ENCODE results near the gene ZNF652.
A peak's percentile ranks its signal among the peaks of the same experiment; 100 is the strongest.
"Not testable (repeated sequence)": the region's sequence is repeated elsewhere in the genome, so short reads cannot be mapped to it uniquely, and the experiment has no call there.

The ZNF652 gene

DNA sequence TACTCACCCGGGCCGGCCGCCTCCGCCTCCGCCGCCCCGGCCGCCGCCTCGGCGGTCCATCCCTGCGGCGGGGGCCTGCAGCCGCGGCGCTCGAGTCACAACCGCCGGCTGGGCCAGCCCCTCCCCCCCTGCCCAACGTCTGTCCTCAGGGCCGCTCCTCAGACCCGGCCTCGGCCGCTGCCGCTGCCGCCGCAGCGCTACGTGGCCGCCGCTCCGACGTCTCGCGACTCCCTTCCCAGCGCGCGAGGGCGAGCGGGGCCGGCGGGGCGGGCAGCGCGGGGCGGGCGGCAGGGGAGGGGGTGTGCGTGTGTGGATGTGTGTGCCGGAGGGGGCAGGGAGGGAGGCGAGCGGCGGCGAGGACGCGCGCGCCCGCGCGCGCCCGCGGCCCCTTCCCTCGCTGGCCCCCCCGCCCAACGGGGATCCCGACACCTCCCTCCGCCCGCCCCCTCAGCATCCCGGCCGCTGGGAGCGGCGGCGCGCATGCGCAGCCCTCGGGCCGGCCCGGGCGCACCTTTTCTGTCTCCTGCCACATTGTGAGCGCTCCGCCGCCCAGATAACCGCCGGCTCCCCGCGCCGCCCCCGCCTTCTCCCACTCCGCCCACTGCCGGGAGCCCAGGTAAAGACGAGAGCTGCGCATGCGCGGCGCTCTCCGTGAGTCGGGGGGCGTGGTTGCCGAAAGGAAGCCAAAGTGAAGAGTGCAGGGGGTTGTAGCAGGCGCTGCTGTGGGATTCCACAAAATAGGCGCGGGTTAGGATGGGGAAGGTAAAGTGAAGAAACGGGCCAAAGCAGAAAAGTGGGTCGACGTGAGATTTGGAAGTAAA, at the start of gene ZNF652:
ZNF652 (minus strand) TSS at position 349 of the 821 bp plus-strand sequence. CDS start 44,525 bp downstream, outside the sequence.
- DNase-seq (ENCODE audit: low read depth in 2 of 2): peak; percentile 80 to 81

DNA sequence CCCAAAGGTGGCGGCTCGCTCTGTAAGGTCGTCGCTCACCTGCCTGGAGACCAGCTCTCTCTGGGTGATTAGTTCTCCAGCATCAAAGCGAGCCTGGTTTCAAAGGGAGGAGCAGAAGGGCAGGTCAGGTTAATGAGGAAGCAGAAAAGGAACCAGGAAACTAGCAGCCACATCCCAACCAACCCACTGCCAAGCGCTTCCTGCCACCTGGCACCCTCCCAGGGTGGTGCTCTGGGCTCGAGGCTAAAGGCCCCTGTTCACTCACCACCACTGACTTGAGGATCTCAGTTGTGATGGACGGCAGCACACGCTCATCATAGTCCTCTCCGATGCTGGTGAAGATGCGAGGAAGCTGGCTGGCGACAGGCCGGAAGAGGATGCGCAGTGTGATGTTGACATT, 47.0 kb upstream of the ZNF652 start:
- no peak for DNase-seq (ENCODE audit: low read depth in 2 of 2)

DNA sequence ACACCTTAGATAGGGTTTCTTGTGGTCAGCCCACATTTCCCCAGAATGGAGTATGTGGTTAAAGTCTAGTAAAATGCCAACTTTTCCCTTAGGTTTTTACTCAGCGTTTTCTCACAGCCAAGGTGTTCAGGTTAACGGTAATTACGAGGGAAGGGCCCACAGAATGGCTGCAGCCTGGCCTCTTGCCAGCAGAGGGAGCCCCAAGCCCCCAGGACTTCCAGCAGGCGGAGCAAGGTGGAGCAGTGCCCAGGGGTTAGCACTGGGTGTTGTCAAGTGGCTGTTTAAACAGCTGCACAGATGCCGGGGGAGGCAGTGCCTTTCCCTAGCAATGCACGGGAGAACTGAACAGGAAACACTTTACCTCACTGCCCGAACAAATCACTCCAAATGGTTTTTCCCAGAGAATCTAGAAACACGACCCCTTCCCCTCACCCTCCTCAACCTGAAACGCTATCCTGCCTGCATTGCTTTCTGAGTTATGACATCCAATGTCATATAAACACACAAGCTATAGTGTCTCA, 46.0 kb upstream of the ZNF652 start:
- peak; percentile 75 to 82 for DNase-seq (ENCODE audit: low read depth in 2 of 2)

DNA sequence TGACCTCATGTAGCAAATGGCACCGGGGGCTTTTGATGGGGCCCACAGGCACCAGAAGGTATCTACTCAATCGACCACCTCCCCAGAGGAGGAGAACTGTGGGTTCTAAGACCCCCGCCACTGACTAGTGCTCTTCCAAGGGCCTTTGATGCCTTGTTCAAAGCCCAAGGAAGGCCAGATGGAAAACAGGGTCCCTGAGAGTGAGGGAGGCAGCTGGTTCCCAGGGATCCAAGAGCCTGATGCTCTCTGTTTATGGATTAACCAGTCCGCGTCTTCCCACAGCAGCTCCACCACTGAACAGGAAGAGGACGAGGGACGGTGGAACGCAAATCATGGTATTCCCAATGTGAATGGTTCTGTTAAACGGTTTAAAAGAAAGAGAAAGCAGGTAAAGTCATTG, 45.0 kb upstream of the ZNF652 start:
- no peak for DNase-seq (ENCODE audit: low read depth in 2 of 2)

DNA sequence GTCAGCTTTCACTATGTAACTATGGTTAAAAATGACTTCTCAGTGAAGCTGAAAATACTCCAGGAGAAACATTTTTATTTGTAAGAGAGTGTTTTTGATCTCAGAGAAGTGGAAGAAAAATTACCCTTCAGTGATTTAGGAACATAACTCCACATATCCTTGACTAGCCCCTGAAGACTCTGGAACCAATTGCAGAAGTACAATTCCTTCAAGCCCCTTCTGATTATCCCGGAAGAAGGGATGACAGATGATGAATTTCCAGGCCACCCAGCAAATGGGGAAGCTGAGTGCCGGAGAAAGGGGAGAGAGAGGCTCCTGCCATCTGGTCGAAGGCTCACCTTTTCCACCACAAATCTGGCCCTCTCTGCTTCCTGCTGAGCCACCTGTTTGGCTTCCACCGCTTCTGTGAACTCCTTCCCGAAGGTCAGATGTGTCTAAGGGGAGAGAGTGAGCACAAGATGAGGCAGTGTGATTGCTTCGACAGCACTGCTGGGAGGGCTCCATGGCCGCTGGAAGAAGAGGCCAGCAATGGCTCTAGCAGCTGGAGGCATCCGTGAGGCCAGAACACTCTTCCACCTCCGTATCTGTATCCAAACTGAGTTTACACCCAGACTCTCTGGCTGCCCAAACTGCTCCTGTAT, 44.5 kb upstream of the ZNF652 start:
- DNase-seq (ENCODE audit: low read depth in 2 of 2): no peak

GRCh38 chr17:49404906-49405305, 42.9 kb upstream of the ZNF652 start:
- no peak for DNase-seq (ENCODE audit: low read depth in 2 of 2)

GRCh38 chr17:49404361-49404760, 42.3 kb upstream of the ZNF652 start:
- no peak for DNase-seq (ENCODE audit: low read depth in 2 of 2)

DNA sequence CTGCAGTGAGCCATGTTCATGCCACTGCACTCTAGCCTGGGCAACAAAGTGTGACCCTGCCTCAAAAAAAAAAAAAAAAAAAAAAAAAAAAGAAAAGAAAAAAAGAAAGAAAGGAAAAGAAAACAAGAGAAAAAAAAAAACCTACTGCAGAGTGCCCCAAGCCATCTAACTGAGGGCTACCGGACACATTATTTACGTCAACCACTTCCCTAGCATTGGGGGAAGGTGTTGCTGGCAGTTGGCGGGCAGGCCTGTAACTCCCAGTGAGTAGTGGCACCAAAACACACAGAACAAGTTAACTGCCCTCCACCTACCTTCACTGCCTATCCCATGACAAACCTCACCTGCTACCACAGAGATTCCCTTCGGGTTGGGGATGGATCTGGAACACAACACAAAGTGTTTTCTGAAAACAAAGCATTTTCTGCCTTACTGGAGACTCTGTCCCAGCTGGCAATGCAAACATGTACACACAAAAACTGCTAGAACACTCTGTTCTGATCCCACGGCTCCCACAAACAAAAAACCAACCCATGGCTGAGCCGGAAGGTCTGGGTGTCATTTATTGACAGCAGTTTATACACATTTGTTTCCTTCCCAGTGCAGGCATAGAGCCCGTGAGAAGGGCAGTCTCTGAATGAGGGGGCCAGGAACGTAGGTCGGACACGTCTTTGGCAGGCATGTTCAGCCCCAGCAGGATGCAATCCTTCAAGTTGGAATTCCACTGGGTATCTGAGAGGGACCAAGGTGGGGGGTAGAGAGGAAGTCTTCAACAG, 41.7 kb upstream of the ZNF652 start:
- DNase-seq (ENCODE audit: low read depth in 2 of 2): no peak

DNA sequence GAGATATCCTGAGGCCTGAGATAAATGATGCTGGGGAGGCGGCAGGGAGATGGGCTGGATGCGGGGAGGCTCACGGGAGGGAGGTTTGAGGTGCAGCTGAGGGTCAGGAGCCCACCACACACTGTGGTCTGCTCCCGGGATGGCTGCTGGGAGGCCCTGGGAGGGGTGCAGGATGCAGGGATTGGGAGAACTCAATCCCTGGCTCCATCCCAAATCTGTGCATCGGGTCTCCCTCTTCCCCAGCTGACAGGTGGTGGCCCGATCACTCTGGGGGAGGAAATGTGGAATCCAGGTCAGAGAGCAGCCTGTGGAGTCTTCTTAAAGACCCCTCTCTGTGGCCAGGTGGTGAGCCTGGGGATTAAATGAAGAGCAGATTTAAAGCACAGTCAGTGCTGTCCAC, 40.7 kb upstream of the ZNF652 start:
- DNase-seq (ENCODE audit: low read depth in 2 of 2): no peak

DNA sequence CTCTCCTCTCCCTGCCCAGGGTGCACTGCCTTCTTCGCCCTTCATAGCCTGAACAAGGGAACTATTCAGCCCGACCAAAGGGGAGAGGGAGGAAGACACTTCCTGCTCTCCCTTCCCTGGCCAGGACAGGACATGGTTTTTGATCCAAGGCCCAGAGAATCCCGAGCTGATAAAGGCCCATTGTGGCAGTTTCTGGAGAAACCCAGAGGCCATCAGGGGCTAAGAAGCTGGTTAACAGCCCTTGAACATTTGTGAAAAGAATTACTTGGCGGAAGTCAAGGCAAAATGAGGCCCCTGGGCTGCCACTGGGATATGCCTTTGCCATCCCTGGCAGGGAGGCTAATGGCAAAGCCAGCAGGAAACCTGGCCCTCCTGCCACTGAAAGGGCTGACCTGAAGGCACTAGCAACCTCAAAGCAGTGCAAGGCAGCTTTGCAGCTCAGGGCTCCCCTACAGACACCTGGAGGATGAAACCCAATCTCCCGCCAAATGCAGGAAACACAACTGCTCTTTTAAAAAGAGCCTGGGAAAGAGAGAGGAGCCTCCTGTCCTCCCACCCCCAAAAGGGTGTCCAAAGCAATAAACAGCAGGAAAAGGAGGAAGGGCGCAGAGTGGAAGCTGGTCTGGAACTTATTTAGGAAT, 40.0 kb upstream of the ZNF652 start:
- DNase-seq (ENCODE audit: low read depth in 2 of 2): no peak

DNA sequence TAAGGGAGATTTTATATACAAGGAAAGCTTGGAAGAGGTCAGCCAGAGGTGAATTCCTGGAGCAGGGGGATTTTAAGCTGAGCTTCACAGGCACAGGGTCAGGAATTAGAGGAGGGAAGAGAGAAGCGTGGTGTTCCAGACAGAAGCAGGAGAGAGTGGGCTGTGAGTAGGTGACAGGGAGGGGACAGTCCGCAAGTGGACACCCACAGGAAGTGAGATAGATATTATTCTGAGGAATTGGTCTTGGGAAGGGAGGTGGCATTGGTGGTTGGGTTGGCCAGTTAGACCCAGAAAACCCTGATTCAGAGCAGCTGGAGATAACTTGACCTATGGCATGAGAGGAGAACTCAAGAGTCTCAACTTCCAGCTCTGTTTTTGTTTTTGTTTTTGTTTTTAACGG, 37.9 kb upstream of the ZNF652 start:
- DNase-seq (ENCODE audit: low read depth in 2 of 2): no peak

DNA sequence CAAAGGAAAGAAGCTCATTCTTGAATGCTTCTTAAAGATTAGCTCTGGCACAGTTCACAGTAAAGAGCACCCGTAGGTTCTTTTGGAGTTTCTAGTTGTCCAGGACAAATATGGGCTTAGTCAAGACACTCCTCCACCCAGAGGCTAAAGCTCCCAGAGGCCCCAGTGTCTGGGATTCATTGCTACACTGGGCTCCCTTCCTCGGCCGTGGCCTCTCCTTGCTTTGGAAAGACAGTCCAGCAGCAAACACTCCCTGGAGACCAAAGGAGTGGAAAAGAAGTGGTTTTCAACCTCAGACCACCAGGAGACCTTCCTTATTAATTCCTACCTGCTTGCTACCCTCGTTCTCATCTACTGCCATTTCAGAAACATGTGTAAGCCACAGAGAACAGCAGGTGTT, 35.5 kb upstream of the ZNF652 start:
- no peak for DNase-seq (ENCODE audit: low read depth in 2 of 2)

- no peak for DNase-seq (ENCODE audit: low read depth in 2 of 2)
These were observed 31.6 kb upstream of the ZNF652 start for GRCh38 chr17:49393491-49394255.

DNA sequence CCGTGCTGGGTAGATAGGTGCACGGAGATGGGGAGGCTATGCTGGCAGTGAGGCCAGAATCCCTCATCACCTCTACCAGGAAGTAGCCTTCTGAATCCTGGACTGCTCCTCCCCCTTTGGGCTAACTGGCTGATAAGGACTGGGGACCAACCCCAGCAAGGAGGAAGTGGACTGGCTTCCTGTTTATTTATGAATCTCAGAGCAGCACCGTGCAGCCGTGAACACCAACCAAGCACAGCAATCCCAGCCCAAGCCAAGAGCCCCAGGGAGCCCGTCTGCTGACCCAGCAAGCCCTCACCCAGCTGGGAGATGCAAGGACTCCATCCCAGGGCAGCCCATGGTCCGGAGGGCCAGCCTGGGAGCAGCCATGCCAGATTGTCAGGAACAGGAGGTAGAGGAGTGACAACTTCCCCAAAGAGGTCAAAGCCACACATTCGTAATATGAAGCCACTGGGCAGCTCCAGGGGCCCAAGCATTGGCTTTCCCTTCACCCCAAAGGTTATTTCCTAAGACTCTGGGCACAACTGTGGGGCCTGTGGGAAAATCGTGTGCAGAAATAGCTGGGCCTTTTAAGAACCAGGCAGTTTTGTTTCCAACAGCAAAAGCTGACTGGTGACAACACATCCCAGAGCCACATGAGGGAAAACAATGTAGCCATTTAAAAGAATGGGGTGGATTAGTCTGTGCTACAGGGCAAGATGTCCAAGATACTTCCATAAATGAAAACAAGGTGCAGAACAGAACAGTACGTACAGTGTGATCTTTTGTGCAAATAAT, 28.7 kb upstream of the ZNF652 start:
- DNase-seq (ENCODE audit: low read depth in 2 of 2): no peak

DNA sequence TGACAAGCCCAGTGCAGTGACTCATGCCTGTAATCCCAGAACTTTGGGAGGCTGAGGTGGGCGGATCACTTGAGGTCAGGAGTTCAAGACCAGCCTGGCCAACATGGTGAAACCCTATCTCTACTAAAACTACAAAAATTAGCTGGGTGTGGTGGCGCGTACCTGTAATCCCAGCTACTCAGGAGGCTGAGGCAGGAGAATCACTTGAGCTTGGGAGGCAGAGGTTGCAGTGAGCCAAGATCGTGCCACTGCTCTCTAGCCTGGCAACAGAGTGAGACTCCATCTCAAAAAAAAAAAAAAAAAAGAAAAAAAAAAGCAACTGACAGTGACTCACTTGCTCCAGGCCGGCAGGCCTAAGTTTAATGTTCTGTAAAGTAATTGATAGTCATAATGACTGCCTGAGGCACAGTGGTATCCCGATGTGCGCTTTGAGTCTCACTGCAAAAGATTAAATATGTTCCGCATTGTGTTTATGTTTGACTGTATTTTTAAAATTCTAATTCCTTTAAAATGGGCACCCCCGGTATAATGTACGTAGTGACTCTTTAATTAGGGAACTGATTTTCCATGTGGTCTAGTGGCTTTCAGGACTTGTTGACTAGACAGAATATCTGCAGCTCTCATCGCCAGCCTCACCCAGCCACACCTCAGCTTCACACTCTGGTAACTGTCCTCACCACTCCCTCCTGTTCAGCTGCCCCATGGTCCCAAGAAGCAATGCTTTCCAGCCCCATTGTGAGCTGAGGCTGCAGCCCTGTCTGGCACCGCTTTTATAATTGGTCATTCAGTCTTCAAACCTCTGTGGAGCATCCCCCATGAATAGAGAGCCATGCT, 27.7 kb upstream of the ZNF652 start:
- not testable (repeated sequence) for DNase-seq (ENCODE audit: low read depth in 2 of 2)

DNA sequence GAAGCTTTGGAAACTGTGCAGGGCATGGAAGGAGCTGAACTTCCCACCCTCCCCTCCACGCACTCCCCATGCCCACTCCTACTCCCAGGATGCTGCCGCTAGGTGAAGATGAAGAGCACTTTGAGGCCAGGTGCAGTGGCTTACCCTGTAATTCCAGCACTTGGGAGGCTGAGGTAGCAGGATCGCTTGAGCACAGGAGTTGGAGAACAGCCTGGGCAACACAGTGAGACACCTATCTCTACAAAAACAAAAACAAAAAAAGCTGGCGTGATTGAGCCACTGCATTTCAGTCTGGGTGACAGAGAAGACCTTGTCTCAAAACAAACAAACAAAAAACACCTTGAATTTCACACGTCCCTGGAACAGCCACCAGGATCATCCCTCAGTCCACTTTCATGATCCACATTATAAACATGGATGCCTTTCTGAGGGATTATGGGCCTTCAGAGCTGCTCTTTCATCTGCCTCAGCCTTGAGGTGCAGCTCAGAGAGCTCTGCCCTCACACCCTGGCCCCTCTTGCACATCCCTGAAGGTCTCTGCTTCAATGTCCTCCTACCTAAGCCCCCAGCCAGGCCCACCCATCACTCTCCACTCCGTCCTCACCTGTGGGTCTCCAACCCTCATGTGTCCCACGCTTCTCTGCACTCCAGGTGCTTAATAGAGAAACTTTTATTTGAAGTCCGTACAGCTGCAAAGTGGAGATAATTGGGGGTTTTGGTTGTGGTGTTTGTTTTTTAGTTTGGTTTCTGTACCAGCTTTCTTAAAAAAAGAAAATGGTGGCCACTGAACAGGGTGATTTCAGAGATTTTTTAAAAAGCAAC, 26.9 kb upstream of the ZNF652 start:
- DNase-seq (ENCODE audit: low read depth in 2 of 2): no peak

DNA sequence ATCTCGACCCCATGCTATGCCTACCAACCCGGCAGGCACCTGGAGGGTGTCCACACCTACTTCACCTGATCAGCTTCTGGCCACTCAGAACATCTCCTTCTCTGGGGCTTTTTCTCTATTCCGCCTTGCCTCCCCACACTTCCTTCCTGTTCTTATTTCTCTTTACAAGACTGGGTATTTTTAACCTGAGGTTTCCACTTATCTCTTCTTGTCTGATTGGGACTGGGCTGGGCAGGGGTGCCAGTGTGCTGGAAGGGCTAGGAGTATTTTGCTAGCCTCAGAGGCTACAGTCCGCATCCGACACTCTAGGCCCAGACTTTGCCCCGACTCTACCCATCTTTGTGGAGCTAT, 26.2 kb upstream of the ZNF652 start:
- no peak for DNase-seq (ENCODE audit: low read depth in 2 of 2)

- no peak for DNase-seq (ENCODE audit: low read depth in 2 of 2)
These were observed 25.6 kb upstream of the ZNF652 start for GRCh38 chr17:49387498-49388289.
